GM06990 (cell line): ENCODE measurements around the gene TUBGCP6.

Experiments
- DNase-seq: peaks from one replicate; pipeline ENCODE4 v3.0.0-alpha.2; 2011; ENCODE audit not compliant: insufficient read length; ENCODE audit errors: extremely low read depth
- H3K27me3 ChIP-seq: replicated peaks from 2 replicates; pipeline ENCODE4 v1.6.0; 2011; ENCODE audit warnings: low read length; ENCODE audit not compliant: control insufficient read depth, insufficient read depth
- H3K36me3 ChIP-seq: 2 replicates; pipeline ENCODE4 v1.5.1; 2011; ENCODE audit warnings: low read length; ENCODE audit not compliant: control insufficient read depth, insufficient read depth
- H3K4me3 ChIP-seq: replicated peaks from 2 replicates; pipeline ENCODE4 v1.5.1; 2011; ENCODE audit warnings: low read depth, mild to moderate bottlenecking, control low read depth, low read length
- TF ChIP-seq, protein P1 (sequence below): IDR thresholded peaks from 2 replicates; pipeline ENCODE4 v1.5.1; 2011; ENCODE audit warnings: low read length, control low read depth, mild to moderate bottlenecking, inconsistent platforms; ENCODE audit not compliant: insufficient read depth, poor library complexity, severe bottlenecking

TUBGCP6 gene

GRCh38 chr22:50222508-50222907, 22.3 kb downstream of the TUBGCP6 start:
- Histone ChIP-seq H3K4me3 (no peak overlapping the region), H3K27me3 (no peaks in the 10 kb centered on the region), H3K36me3 (peaks cover 57% of the 10 kb centered on the region)
- no peak for DNase-seq
- TF ChIP-seq, protein P1, sequence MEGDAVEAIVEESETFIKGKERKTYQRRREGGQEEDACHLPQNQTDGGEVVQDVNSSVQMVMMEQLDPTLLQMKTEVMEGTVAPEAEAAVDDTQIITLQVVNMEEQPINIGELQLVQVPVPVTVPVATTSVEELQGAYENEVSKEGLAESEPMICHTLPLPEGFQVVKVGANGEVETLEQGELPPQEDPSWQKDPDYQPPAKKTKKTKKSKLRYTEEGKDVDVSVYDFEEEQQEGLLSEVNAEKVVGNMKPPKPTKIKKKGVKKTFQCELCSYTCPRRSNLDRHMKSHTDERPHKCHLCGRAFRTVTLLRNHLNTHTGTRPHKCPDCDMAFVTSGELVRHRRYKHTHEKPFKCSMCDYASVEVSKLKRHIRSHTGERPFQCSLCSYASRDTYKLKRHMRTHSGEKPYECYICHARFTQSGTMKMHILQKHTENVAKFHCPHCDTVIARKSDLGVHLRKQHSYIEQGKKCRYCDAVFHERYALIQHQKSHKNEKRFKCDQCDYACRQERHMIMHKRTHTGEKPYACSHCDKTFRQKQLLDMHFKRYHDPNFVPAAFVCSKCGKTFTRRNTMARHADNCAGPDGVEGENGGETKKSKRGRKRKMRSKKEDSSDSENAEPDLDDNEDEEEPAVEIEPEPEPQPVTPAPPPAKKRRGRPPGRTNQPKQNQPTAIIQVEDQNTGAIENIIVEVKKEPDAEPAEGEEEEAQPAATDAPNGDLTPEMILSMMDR: no peak

- no peak overlapping the region for H3K4me3 ChIP-seq
- H3K36me3 ChIP-seq: peaks cover 61% of the 10 kb centered on the region
- no peak for DNase-seq
- no peaks in the 10 kb centered on the region for H3K27me3 ChIP-seq
- TF ChIP-seq, protein P1: no peak
Observed at GRCh38 chr22:50221410-50222300, 23.2 kb downstream of the TUBGCP6 start.

DNA sequence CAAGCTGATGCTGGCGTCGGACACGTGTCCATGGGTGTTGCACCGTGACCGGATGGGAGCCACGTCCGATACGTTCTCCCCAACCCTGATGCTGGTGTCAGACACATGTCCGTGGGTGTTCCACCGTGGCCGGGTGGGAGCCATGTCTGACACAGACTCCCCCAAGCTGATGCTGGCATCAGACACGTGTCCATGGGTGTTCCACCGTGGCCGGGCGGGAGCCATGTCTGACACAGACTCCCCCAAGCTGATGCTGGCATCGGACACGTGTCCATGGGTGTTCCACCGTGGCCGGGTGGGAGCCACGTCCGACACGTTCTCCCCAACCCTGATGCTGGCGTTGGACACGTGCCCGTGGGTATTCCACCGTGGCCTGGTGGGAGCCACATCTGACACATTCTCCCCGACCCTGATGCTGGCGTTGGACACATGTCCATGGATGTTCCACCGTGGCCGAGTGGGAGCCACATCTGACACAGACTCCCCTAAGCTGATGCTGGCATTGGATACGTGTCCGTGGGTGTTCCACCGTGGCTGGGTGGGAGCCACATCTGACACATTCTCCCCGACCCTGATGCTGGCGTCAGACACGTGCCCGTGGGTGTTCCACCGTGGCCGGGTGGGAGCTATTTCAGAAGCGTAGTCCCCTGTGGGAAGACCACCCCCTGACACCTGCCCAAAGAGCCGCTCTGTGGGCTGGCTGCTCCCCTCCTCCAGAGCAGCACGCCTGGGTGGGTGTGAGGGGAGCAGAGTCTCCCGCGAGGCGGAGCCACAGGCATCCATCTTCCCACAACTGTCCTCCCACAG, 24.0 kb downstream of the TUBGCP6 start:
- TF ChIP-seq, protein P1: no peak

DNA sequence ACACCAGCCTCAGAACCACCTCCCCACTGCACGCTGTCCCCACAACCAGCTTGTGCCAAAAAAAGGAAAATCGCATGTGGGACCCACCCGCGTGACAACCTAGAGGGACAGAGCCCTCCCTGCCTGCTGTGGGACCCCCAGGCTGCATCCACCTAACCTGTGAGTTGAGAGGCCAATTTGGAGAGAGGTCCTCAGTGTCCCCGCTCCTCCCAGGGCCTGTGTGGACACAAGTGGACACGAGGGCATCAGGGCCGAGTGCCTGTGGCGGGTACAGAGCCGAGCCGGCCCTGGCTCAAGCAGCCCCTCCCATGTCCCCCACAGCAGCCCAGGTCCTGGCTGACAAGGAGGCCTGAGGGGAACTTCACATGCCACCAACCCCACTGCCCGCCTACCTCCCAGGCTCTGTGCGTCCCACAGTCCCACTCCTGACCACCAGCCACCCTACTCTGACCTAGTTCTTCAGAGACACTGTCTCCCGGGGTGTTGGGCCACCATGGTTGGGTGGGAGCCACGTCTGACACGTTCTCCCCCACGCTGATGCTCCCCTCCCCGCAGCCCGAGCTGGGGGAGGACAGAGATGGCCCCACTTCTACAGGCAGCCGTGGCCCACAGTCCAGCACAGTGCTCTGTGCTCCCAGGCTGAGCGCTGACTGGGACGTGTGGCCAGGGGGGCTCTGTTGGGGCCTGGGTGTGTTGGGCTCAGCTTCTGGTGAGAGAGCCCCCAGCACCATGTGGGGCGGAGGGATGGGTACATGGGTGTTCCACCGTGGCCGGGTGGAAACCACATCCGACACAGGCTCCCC, 24.8 kb downstream of the TUBGCP6 start:
- no peak for DNase-seq
- Histone ChIP-seq H3K27me3 (no peaks in the 10 kb centered on the region), H3K36me3 (peaks cover 62% of the 10 kb centered on the region), H3K4me3 (no peak overlapping the region)
- TF ChIP-seq, protein P1: no peak

More for the DNA sequence above, 24.0 kb downstream of the TUBGCP6 start:
- no peaks in the 10 kb centered on the region for H3K27me3 ChIP-seq
- DNase-seq: no peak
- no peak overlapping the region for H3K4me3 ChIP-seq
- peaks cover 65% of the 10 kb centered on the region for H3K36me3 ChIP-seq

GRCh38 chr22:50218996-50219727, 25.7 kb downstream of the TUBGCP6 start:
- no peaks in the 10 kb centered on the region for H3K27me3 ChIP-seq
- no peak for DNase-seq
- no peak overlapping the region for H3K4me3 ChIP-seq
- TF ChIP-seq, protein P1: no peak
- peaks cover 64% of the 10 kb centered on the region for H3K36me3 ChIP-seq
